ENCODE data around the gene PAFAH2.

PAFAH2 gene

DNA sequence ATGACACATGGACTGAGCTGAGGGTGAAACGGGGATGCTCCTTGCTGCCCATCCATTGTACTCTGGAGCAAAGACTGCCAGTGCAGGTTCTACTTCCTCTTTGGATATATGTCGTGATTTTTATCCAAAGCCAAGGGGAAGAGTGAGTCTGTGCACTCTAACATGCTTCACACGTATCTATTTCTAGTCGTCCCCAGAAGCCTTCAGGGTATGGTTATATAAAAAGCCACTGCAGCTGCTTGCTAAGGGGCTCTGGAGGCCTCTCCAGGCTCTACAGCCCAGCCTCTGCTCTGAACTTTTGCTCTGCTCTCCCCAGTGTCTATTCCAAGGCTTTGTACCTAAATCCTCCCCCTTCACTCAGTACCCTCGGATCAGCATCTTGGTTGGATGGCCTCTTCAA, 20.1 kb downstream of the PAFAH2 start:
- TF ChIP-seq, protein P1, sequence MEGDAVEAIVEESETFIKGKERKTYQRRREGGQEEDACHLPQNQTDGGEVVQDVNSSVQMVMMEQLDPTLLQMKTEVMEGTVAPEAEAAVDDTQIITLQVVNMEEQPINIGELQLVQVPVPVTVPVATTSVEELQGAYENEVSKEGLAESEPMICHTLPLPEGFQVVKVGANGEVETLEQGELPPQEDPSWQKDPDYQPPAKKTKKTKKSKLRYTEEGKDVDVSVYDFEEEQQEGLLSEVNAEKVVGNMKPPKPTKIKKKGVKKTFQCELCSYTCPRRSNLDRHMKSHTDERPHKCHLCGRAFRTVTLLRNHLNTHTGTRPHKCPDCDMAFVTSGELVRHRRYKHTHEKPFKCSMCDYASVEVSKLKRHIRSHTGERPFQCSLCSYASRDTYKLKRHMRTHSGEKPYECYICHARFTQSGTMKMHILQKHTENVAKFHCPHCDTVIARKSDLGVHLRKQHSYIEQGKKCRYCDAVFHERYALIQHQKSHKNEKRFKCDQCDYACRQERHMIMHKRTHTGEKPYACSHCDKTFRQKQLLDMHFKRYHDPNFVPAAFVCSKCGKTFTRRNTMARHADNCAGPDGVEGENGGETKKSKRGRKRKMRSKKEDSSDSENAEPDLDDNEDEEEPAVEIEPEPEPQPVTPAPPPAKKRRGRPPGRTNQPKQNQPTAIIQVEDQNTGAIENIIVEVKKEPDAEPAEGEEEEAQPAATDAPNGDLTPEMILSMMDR (IDR thresholded peaks at IDR 0.05; ENCODE audit: unreplicated experiment in 3 of 3) = no peak
- H3K4me3 Mint-ChIP-seq = peak overlapping the region in 1 of 3 experiments; percentile 33
- no peaks in the 10 kb centered on the region for H3K9me3 Mint-ChIP-seq
- peaks cover 61% of the 10 kb centered on the region for H3K36me3 Mint-ChIP-seq (ENCODE audit: low read depth)
- H3K27me3 Mint-ChIP-seq (ENCODE audit: low read depth) = no peaks in the 10 kb centered on the region
- peak overlapping the region in 2 of 3 experiments; percentile 4 to 70 for H3K27ac Mint-ChIP-seq
- H3K4me1 Mint-ChIP-seq = peaks cover 19% of the 10 kb centered on the region

DNA sequence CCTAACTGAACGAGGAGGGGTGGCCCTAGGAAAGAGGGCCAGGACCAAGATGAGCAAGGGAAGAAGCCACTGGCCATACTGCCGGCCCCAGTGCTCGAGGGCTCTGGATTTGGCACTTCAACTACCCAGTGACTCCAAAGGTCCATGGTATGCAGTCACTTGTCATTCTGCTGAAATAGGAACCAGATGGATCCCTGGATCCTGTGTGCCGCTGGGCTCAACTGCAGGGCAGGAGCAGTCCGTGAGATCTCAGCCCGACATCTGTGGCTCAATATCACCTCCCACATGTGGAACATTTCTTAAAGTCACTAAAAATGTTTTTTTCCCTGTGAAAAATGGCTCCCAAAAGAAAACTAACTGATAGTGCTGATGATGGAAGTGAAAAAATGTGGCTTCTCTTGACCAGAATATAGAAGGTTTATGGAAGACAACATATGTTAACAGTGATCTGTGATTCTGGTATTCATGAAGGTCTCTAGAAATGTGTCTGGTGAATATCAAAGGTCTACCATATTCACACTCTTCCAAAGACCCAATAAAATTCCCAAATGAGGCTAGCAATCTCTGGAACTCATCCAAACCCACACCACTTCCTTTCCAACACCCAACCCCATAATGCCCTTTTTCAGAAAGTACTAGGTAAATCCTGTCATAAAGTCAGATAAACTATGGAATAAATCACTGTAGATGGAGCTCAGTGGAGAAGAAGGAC, 24.1 kb downstream of the PAFAH2 start:
- no peak overlapping the region for H3K4me3 Mint-ChIP-seq
- no peaks in the 10 kb centered on the region for H3K27me3 Mint-ChIP-seq (ENCODE audit: low read depth)
- TF ChIP-seq, protein P1 (IDR thresholded peaks at IDR 0.05; ENCODE audit: unreplicated experiment in 3 of 3) = no peak
- H3K9me3 Mint-ChIP-seq = no peaks in the 10 kb centered on the region
- H3K36me3 Mint-ChIP-seq (ENCODE audit: low read depth) = peaks cover 71% of the 10 kb centered on the region
- H3K4me1 Mint-ChIP-seq = peaks cover 22% of the 10 kb centered on the region
- no peak overlapping the region for H3K27ac Mint-ChIP-seq

DNA sequence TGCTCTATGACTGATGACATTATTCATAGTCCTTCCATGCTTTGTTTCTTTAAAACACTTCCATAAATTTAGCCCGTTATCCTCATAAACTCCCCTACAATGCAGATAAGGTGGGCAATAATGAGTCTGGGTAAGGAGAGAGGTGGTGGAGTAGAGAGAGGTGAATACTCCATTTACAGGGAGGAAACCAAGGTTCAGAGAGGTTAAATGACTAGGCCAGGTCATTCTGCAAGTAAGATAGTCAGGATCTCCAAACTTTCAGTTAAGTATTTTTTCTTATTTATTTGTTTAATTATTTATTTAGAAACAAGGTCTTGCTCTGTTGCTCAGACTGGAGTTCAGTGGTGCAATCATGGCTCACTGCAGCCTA, 26.1 kb downstream of the PAFAH2 start:
- no peak overlapping the region for H3K4me3 Mint-ChIP-seq
- TF ChIP-seq, protein P1 (IDR thresholded peaks at IDR 0.05; ENCODE audit: unreplicated experiment in 3 of 3) = no peak
- no peak overlapping the region for H3K27ac Mint-ChIP-seq
- H3K9me3 Mint-ChIP-seq = no peaks in the 10 kb centered on the region
- H3K27me3 Mint-ChIP-seq (ENCODE audit: low read depth) = peaks cover 3% of the 10 kb centered on the region
- peaks cover 9% of the 10 kb centered on the region for H3K4me1 Mint-ChIP-seq
- H3K36me3 Mint-ChIP-seq (ENCODE audit: low read depth) = peaks cover 73% of the 10 kb centered on the region

DNA sequence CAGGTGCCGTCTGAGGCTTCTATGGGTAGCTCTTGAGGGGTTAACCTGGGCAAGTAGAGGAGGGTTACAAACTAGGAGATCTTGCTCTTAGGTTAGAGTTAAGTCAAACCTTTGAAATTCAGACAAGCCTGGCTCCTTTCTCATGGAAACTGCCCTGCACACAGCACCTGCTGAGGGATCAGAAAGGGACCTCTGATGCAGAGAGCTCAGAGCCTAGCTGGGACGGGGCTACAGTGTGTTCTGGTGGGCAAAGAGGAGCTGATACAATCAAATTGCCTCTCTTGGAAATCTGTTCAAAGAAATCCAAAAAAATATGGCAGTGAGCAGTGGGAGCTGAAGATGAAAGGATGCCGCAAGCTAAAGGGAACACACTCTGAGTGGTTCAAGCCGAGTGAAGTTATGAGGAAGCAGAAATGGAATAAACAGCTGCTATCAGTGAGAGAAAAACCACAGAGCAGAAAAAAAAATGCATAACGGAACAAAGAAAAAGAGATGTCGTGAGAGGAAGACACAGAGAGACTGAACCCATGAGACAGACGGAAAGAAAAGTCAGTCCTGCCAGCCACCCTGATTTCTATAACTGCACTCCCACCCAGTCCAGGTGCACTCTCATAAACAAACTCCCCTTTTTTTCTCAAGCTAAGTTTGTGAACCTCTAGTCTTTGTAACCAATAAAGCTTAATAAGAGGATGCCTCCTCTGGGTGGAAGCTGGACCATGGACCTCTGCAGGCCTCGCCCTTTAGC, 26.6 kb downstream of the PAFAH2 start:
- TF ChIP-seq, protein P1 (IDR thresholded peaks at IDR 0.05; ENCODE audit: unreplicated experiment in 3 of 3) = no peak

DNA sequence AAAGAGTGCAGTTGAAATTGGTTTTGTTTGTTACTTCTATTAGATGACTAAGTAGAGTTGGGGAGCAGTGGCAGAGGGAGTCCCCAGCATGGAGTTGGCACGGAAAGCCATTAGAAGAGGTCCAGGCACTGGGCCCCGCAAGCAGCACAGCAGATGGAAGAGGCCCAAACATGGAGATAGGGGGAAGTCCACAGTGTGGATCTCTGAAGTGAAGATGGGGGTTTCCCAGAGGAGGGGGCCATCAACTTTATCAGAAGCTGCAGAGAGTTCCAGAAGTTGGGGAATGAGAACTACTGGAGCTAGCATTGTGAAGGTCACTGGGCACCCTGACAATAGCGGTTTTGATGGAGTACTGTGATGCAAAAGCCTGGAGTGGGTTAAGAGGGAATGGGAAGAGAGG, 30.6 kb downstream of the PAFAH2 start:
- peaks cover 3% of the 10 kb centered on the region for H3K27me3 Mint-ChIP-seq (ENCODE audit: low read depth)
- TF ChIP-seq, protein P1 (IDR thresholded peaks at IDR 0.05; ENCODE audit: unreplicated experiment in 3 of 3) = no peak
- H3K27ac Mint-ChIP-seq = no peak overlapping the region
- no peak overlapping the region for H3K4me3 Mint-ChIP-seq
- H3K9me3 Mint-ChIP-seq = no peaks in the 10 kb centered on the region
- H3K36me3 Mint-ChIP-seq (ENCODE audit: low read depth) = peaks cover 72% of the 10 kb centered on the region
- peaks cover 6% of the 10 kb centered on the region for H3K4me1 Mint-ChIP-seq

More for the DNA sequence above, 26.6 kb downstream of the PAFAH2 start:
- peaks cover 72% of the 10 kb centered on the region for H3K36me3 Mint-ChIP-seq (ENCODE audit: low read depth)
- H3K4me1 Mint-ChIP-seq = peaks cover 6% of the 10 kb centered on the region
- H3K4me3 Mint-ChIP-seq = no peak overlapping the region
- peaks cover 3% of the 10 kb centered on the region for H3K27me3 Mint-ChIP-seq (ENCODE audit: low read depth)
- no peaks in the 10 kb centered on the region for H3K9me3 Mint-ChIP-seq
- no peak overlapping the region for H3K27ac Mint-ChIP-seq

Data from nephron (organoid).